Stimulated activated memory B cell treated with anti-CD40 and anti-IgM and Interleukin-4, amounts not matched to agents 10 μg/mL and 1 μg/mL and 100 μg/mL, for 72 hours (primary cell): ENCODE measurements around the gene LMNA.

Experiments used
- ATAC-seq: fragments of 150-1000 bp; cut with Tn5 transposase; 2 replicates; pipeline ENCODE4 v1.10.0; 2021
- H3K27ac Mint-ChIP-seq: one replicate; pipeline ENCODE4 v1.8.0; 2022; ENCODE audit warnings: mild to moderate bottlenecking, mixed read lengths
- H3K27me3 Mint-ChIP-seq: one replicate; pipeline ENCODE4 v1.8.0; 2022; ENCODE audit warnings: mixed read lengths
- H3K36me3 Mint-ChIP-seq: one replicate; pipeline ENCODE4 v1.8.0; 2022; ENCODE audit warnings: mixed read lengths
- H3K4me1 Mint-ChIP-seq: one replicate; pipeline ENCODE4 v1.8.0; 2022; ENCODE audit warnings: mixed read lengths
- H3K4me3 Mint-ChIP-seq: one replicate; pipeline ENCODE4 v1.8.0; 2022; ENCODE audit warnings: mild to moderate bottlenecking, moderate library complexity, mixed read lengths
- H3K9me3 Mint-ChIP-seq: one replicate; pipeline ENCODE4 v1.8.0; 2022; ENCODE audit warnings: mixed read lengths

LMNA gene

GRCh38 chr1:156149374-156150332, 35.1 kb downstream of the LMNA start:
- peak overlapping the region; percentile 73 for H3K4me3 Mint-ChIP-seq
- peaks cover 81% of the 10 kb centered on the region for H3K4me1 Mint-ChIP-seq
- peaks cover 25% of the 10 kb centered on the region for H3K27me3 Mint-ChIP-seq
- no peaks in the 10 kb centered on the region for H3K9me3 Mint-ChIP-seq
- no peaks in the 10 kb centered on the region for H3K36me3 Mint-ChIP-seq
- ATAC-seq = peak; percentile 65
- peak overlapping the region; percentile 59 for H3K27ac Mint-ChIP-seq

GRCh38 chr1:156150333-156151011, 36.0 kb downstream of the LMNA start:
- Mint-ChIP-seq H3K27me3 (peaks cover 24% of the 10 kb centered on the region), H3K4me1 (peaks cover 90% of the 10 kb centered on the region), H3K27ac (peak overlapping the region; percentile 69), H3K36me3 (no peaks in the 10 kb centered on the region), H3K4me3 (peak overlapping the region; percentile 73), H3K9me3 (no peaks in the 10 kb centered on the region)
- ATAC-seq = no peak

GRCh38 chr1:156151093-156151688, 36.7 kb downstream of the LMNA start:
- Mint-ChIP-seq H3K27ac (peak overlapping the region; percentile 69), H3K4me3 (no peak overlapping the region), H3K36me3 (peaks cover under 1% of the 10 kb centered on the region), H3K4me1 (peaks cover 90% of the 10 kb centered on the region), H3K27me3 (peaks cover 23% of the 10 kb centered on the region), H3K9me3 (no peaks in the 10 kb centered on the region)
- ATAC-seq = peak; percentile 63

- ATAC-seq = no peak
- Mint-ChIP-seq H3K27me3 (peaks cover 30% of the 10 kb centered on the region), H3K36me3 (peaks cover 10% of the 10 kb centered on the region), H3K4me1 (peaks cover 93% of the 10 kb centered on the region), H3K9me3 (no peaks in the 10 kb centered on the region), H3K27ac (peak overlapping the region; percentile 69), H3K4me3 (no peak overlapping the region)
These were observed 38.1 kb downstream of the LMNA start for GRCh38 chr1:156152628-156153027.

GRCh38 chr1:156153362-156153761, 38.9 kb downstream of the LMNA start, which contains the start of gene SEMA4A:
Gene SEMA4A, plus strand, starts transcription at chr1:156153585. Its CDS starts 994 bp downstream, at chr1:156154579.
- Mint-ChIP-seq H3K9me3 (no peaks in the 10 kb centered on the region), H3K4me3 (peak within 1 kb of the TSS; percentile 80), H3K4me1 (peaks cover 93% of the 10 kb centered on the region), H3K27ac (peak within 1 kb of the TSS; percentile 69), H3K36me3 (peaks cover 18% of the 10 kb centered on the region), H3K27me3 (peaks cover 37% of the 10 kb centered on the region)
- ATAC-seq = no peak

- H3K27ac Mint-ChIP-seq = peak overlapping the region; percentile 69
- H3K9me3 Mint-ChIP-seq = no peaks in the 10 kb centered on the region
- peaks cover 44% of the 10 kb centered on the region for H3K27me3 Mint-ChIP-seq
- peaks cover 93% of the 10 kb centered on the region for H3K4me1 Mint-ChIP-seq
- H3K36me3 Mint-ChIP-seq = peaks cover 25% of the 10 kb centered on the region
- peak; percentile 91 for ATAC-seq
- peak overlapping the region; percentile 80 for H3K4me3 Mint-ChIP-seq
These were observed 39.8 kb downstream of the LMNA start for GRCh38 chr1:156154317-156154749.

GRCh38 chr1:156155756-156156510, 41.4 kb downstream of the LMNA start:
- no peak for ATAC-seq

GRCh38 chr1:156157506-156157905, 43.0 kb downstream of the LMNA start:
- no peak for ATAC-seq
- H3K4me3 Mint-ChIP-seq = peak overlapping the region; percentile 30
- peaks cover 87% of the 10 kb centered on the region for H3K4me1 Mint-ChIP-seq
- H3K36me3 Mint-ChIP-seq = peaks cover 41% of the 10 kb centered on the region
- peaks cover 64% of the 10 kb centered on the region for H3K27me3 Mint-ChIP-seq
- no peaks in the 10 kb centered on the region for H3K9me3 Mint-ChIP-seq
- H3K27ac Mint-ChIP-seq = peak overlapping the region; percentile 26

More at GRCh38 chr1:156155756-156156510, 41.4 kb downstream of the LMNA start:
- Mint-ChIP-seq H3K36me3 (peaks cover 41% of the 10 kb centered on the region), H3K27ac (no peak overlapping the region), H3K4me1 (peaks cover 93% of the 10 kb centered on the region), H3K27me3 (peaks cover 53% of the 10 kb centered on the region), H3K9me3 (no peaks in the 10 kb centered on the region), H3K4me3 (peak overlapping the region; percentile 80)

- Mint-ChIP-seq H3K27ac (peak overlapping the region; percentile 26), H3K27me3 (peaks cover 64% of the 10 kb centered on the region), H3K4me1 (peaks cover 82% of the 10 kb centered on the region), H3K4me3 (no peak overlapping the region), H3K36me3 (peaks cover 41% of the 10 kb centered on the region), H3K9me3 (no peaks in the 10 kb centered on the region)
- no peak for ATAC-seq
These were observed 43.5 kb downstream of the LMNA start for GRCh38 chr1:156157966-156158365.

GRCh38 chr1:156160000-156160742, 45.7 kb downstream of the LMNA start:
- H3K36me3 Mint-ChIP-seq = peaks cover 51% of the 10 kb centered on the region

GRCh38 chr1:156160743-156161171, 46.2 kb downstream of the LMNA start:
- Mint-ChIP-seq H3K9me3 (no peaks in the 10 kb centered on the region), H3K4me3 (peak overlapping the region; percentile 29), H3K4me1 (peaks cover 69% of the 10 kb centered on the region), H3K36me3 (peaks cover 57% of the 10 kb centered on the region), H3K27ac (no peak overlapping the region), H3K27me3 (peaks cover 62% of the 10 kb centered on the region)
- ATAC-seq = no peak

More at GRCh38 chr1:156160000-156160742, 45.7 kb downstream of the LMNA start:
- Mint-ChIP-seq H3K4me3 (no peak overlapping the region), H3K27me3 (peaks cover 64% of the 10 kb centered on the region), H3K27ac (no peak overlapping the region), H3K4me1 (peaks cover 69% of the 10 kb centered on the region), H3K9me3 (no peaks in the 10 kb centered on the region)
- no peak for ATAC-seq

GRCh38 chr1:156162430-156163037, 48.0 kb downstream of the LMNA start:
- Mint-ChIP-seq H3K4me1 (peaks cover 61% of the 10 kb centered on the region), H3K4me3 (no peak overlapping the region)

GRCh38 chr1:156163712-156164111, 49.2 kb downstream of the LMNA start:
- H3K36me3 Mint-ChIP-seq = peaks cover 59% of the 10 kb centered on the region
- H3K4me1 Mint-ChIP-seq = peaks cover 55% of the 10 kb centered on the region
- peaks cover 49% of the 10 kb centered on the region for H3K27me3 Mint-ChIP-seq
- ATAC-seq = no peak
- no peaks in the 10 kb centered on the region for H3K9me3 Mint-ChIP-seq
- H3K4me3 Mint-ChIP-seq = no peak overlapping the region
- H3K27ac Mint-ChIP-seq = no peak overlapping the region

More at GRCh38 chr1:156162430-156163037, 48.0 kb downstream of the LMNA start:
- no peak overlapping the region for H3K27ac Mint-ChIP-seq
- peaks cover 49% of the 10 kb centered on the region for H3K27me3 Mint-ChIP-seq
- H3K36me3 Mint-ChIP-seq = peaks cover 62% of the 10 kb centered on the region
- ATAC-seq = no peak
- no peaks in the 10 kb centered on the region for H3K9me3 Mint-ChIP-seq
